SU-DHL-6 (cell line): ENCODE results near the gene TDO2.
A peak's percentile ranks its signal among the peaks of the same experiment; 100 is the strongest.

Experiments used
- H2AFZ ChIP-seq: fragments of 200-600 bp; sonication (generic); 2 replicates; pipeline ENCODE4 v1.6.1; 2014; ENCODE audit warnings: low read depth, mild to moderate bottlenecking, moderate library complexity, mixed read lengths, antibody characterized with exemption, low read length; ENCODE audit not compliant: severe bottlenecking
- H3F3A ChIP-seq: fragments of 200-600 bp; shearing (Covaris generic); 2 replicates; pipeline ENCODE4 v1.6.0; 2016; ENCODE audit warnings: antibody characterized with exemption, mild to moderate bottlenecking; ENCODE audit not compliant: insufficient read depth
- H3K27ac ChIP-seq: fragments of 200-600 bp; sonication (generic); 2 replicates; pipeline ENCODE4 v1.5.1; 2016; ENCODE audit warnings: low read depth, mild to moderate bottlenecking, low read length, moderate library complexity, mixed read lengths
- H3K27me3 ChIP-seq: fragments of 200-600 bp; sonication (generic), shearing (Covaris generic); 2 replicates; pipeline ENCODE4 v1.6.0; 2014; ENCODE audit warnings: mild to moderate bottlenecking, low read length
- H3K36me3 ChIP-seq: fragments of 200-600 bp; sonication (generic); 2 replicates; pipeline ENCODE4 v1.6.1; 2014; ENCODE audit warnings: mild to moderate bottlenecking, low read length, mixed read lengths
- H3K4me2 ChIP-seq: fragments of 300-600, 200-600 bp; shearing (Covaris generic), sonication (generic); 2 replicates; pipeline ENCODE4 v1.6.0; 2014; ENCODE audit warnings: low read length, low read depth, mild to moderate bottlenecking; ENCODE audit not compliant: poor library complexity, severe bottlenecking
- H3K4me3 ChIP-seq: fragments of 200-600 bp; sonication (generic); 2 replicates; pipeline ENCODE4 v1.5.1; 2014; ENCODE audit warnings: antibody characterized with exemption, low read length, mild to moderate bottlenecking, mixed read lengths; ENCODE audit not compliant: insufficient read depth, poor library complexity, severe bottlenecking
- H3K79me2 ChIP-seq: fragments of 200-600 bp; sonication (generic); 2 replicates; pipeline ENCODE4 v1.6.1; 2014; ENCODE audit warnings: mild to moderate bottlenecking, low read length, moderate library complexity; ENCODE audit not compliant: insufficient read depth
- H3K9ac ChIP-seq: fragments of 200-600 bp; sonication (generic); 2 replicates; pipeline ENCODE4 v1.7.0; 2014; ENCODE audit warnings: mild to moderate bottlenecking, low read length
- H3K9me2 ChIP-seq: fragments of 200-600 bp; sonication (generic); replicated peaks from 2 replicates; pipeline ENCODE4 v1.6.1; 2014; ENCODE audit warnings: low read length; ENCODE audit not compliant: insufficient read depth
- H3K9me3 ChIP-seq: fragments of 200-600 bp; sonication (generic); 2 replicates; pipeline ENCODE4 v1.6.1; 2014; ENCODE audit warnings: low read length, mixed read lengths; ENCODE audit not compliant: insufficient read depth
- H4K20me1 ChIP-seq: fragments of 200-600 bp; sonication (generic); 2 replicates; pipeline ENCODE4 v1.6.1; 2014; ENCODE audit warnings: low read depth, mild to moderate bottlenecking, antibody characterized with exemption, low read length, moderate library complexity, mixed read lengths
- EZH2phosphoT487 ChIP-seq: fragments of 200-600 bp; sonication (generic), shearing (Covaris generic); conservative IDR thresholded peaks from 2 replicates; pipeline ENCODE4 v1.6.1; 2018; ENCODE audit warnings: mild to moderate bottlenecking, antibody characterized with exemption, low read length, moderate library complexity, mixed read lengths
- TF ChIP-seq, protein P1 (sequence below): fragments of 200-600 bp; sonication (generic); IDR thresholded peaks from one replicate; pipeline ENCODE4 v1.5.1; 2017; ENCODE audit warnings: antibody characterized with exemption, mild to moderate bottlenecking, low read length, moderate library complexity; ENCODE audit not compliant: insufficient read depth, poor library complexity, severe bottlenecking

Gene TDO2

GRCh38 chr4:155952501-155952901 is 49.0 kb downstream of the TDO2 start:
- H3K4me3 ChIP-seq = no peak overlapping the region
- H3K27ac ChIP-seq = no peak overlapping the region
- no peak for TF ChIP-seq EZH2phosphoT487
- TF ChIP-seq, protein P1, sequence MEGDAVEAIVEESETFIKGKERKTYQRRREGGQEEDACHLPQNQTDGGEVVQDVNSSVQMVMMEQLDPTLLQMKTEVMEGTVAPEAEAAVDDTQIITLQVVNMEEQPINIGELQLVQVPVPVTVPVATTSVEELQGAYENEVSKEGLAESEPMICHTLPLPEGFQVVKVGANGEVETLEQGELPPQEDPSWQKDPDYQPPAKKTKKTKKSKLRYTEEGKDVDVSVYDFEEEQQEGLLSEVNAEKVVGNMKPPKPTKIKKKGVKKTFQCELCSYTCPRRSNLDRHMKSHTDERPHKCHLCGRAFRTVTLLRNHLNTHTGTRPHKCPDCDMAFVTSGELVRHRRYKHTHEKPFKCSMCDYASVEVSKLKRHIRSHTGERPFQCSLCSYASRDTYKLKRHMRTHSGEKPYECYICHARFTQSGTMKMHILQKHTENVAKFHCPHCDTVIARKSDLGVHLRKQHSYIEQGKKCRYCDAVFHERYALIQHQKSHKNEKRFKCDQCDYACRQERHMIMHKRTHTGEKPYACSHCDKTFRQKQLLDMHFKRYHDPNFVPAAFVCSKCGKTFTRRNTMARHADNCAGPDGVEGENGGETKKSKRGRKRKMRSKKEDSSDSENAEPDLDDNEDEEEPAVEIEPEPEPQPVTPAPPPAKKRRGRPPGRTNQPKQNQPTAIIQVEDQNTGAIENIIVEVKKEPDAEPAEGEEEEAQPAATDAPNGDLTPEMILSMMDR = no peak
- no peak overlapping the region for H2AFZ ChIP-seq
- H3K4me2 ChIP-seq = no peak overlapping the region
- H3K27me3 ChIP-seq = no peaks in the 10 kb centered on the region
- H3K9me3 ChIP-seq = no peaks in the 10 kb centered on the region
- H3F3A ChIP-seq = no peaks in the 10 kb centered on the region; the same call in 1 of the 2 replicates
- no peaks in the 10 kb centered on the region for H3K79me2 ChIP-seq
- H3K9ac ChIP-seq = no peak overlapping the region
- H4K20me1 ChIP-seq = no peaks in the 10 kb centered on the region
- no peaks in the 10 kb centered on the region for H3K36me3 ChIP-seq
- H3K9me2 ChIP-seq = no peaks in the 10 kb centered on the region

DNA sequence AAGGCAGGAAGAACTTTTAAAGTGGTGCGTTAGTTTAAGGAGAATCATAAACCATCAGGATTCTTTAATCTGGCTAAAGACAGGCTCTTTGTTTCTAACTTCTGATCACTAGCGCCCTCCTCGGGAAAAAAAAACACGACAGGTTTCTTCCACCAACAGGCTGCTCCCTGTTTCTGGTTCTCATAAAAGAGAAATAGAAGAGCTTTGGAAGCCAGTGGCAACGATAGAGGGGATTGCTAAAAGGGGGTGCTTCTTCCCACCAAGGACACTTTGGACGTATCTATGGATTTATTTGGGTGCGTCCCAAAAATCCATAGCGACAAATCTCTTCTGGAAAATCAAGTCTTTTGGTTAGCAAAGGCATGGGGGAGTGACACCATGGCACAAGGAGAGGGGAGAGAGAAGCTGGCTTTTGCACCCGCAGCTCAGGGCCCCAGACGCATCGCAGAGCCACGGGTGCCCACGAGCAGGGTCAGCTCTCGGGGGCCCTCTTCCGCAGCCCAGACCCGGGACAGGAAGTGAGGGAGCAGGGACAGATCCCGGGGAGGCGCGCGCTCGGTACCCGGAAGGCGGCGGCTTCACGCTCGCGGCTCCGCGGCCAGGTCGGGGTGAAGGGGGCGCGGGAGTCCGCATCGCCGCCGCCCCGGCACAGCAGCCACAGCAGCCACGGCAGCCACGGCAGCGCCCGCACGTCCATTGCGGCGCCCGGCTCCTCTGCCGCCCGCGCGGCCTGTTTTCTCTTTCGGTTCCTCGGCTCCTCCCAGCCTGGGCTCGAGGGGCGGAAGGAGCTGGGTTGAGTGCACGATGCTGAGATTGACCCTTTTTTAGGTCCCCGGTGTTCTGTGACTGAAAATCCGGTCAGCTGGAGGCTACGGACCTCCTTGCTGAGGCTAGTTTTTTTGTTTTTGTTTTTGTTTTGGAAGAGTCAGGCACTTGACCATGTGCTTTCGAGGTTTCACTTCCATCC is 49.9 kb downstream of the TDO2 start, which contains the start of gene CTSO:
TSS of gene CTSO (minus strand) at position 716 of the 967 bp plus-strand sequence. CDS start at position 697, 19 bp downstream.
- H3K27ac ChIP-seq = peak within 1 kb of the TSS; percentile 11
- H3K27me3 ChIP-seq = no peaks in the 10 kb centered on the region

DNA sequence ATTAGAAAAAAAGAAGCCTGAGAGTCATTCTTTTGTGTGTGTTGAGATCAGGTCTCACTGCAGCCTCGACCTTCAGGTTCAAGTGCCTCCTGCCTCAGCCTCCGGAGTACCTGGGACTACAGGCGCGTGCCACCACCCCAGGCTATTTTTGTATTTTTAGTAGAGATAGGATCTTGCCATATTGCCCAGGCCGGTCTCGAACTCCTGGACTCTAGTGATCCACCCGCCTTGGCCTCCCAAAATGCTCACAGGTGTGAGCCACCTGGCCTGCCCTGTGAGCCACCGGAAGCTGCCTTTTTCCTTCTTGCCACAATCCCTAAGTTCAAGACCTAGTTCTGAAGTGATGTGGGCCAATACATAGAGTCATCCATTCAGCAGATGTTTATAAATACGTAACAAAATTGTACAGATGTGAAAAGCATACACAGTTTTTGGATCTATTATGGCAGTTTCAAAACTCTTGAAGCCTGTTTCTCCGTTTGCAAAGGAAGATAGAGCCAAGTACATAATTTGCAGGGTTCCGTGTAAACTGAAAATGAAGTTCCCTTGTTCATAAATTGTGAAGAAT is 50.7 kb downstream of the TDO2 start:
- TF ChIP-seq, protein P1 = no peak
- TF ChIP-seq EZH2phosphoT487 = no peak
- Histone ChIP-seq H3K27ac (no peak overlapping the region), H3K4me3 (peak overlapping the region; percentile 47), H3K9me3 (no peaks in the 10 kb centered on the region), H3K36me3 (no peaks in the 10 kb centered on the region), H3K9ac (peak overlapping the region; percentile 60), H3K4me2 (peak overlapping the region; percentile 59), H2AFZ (peak overlapping the region; percentile 94), H3F3A (no peaks in the 10 kb centered on the region; the same call in 1 of the 2 replicates), H3K9me2 (no peaks in the 10 kb centered on the region), H4K20me1 (no peaks in the 10 kb centered on the region), H3K27me3 (no peaks in the 10 kb centered on the region), H3K79me2 (no peaks in the 10 kb centered on the region)

More for the DNA sequence above, 49.9 kb downstream of the TDO2 start, which contains the start of gene CTSO:
- Histone ChIP-seq H3K79me2 (no peaks in the 10 kb centered on the region), H3K9ac (peak within 1 kb of the TSS; percentile 60), H3K9me3 (no peaks in the 10 kb centered on the region), H3K9me2 (no peaks in the 10 kb centered on the region), H3K4me3 (peak within 1 kb of the TSS; percentile 47), H3K4me2 (peak within 1 kb of the TSS; percentile 59), H3K36me3 (no peaks in the 10 kb centered on the region), H4K20me1 (no peaks in the 10 kb centered on the region), H2AFZ (peak within 1 kb of the TSS; percentile 94), H3F3A (no peaks in the 10 kb centered on the region; the same call in 1 of the 2 replicates)
- no peak for TF ChIP-seq EZH2phosphoT487
- TF ChIP-seq, protein P1 = peak; percentile 38
